WTC11 (cell line): ENCODE data around the gene ZNF232. TPM values are rescaled to one million over a fixed set of nuclear protein-coding genes. Genes with fewer than 3 reads are reported as not detected.
A peak's percentile ranks its signal among the peaks of the same experiment; 100 is the strongest.

Experiments used
- ATAC-seq: fragments of 200-7000 bp; cut with Tn5 transposase; 2 replicates; pipeline ENCODE4 v1.10.0; 2021; ENCODE audit warnings: mild to moderate bottlenecking, moderate library complexity
- CTCF ChIA-PET: fragments of 300-600 bp; sonication (Branson Sonifier 250); formaldehyde crosslinking; loops from one replicate; lab custom pipeline; 2021; ENCODE audit warnings: antibody characterized with exemption; lab: Charles Lee
- POLR2A ChIA-PET: fragments of 350-600 bp; sonication (Branson Sonifier 250); formaldehyde crosslinking; loops from one replicate; lab custom pipeline; 2021; ENCODE audit warnings: antibody characterized with exemption; lab: Charles Lee
- DNase-seq: peaks from one replicate; pipeline ENCODE4 v3.0.0; 2021; ENCODE audit warnings: low spot score
- H3K27ac Mint-ChIP-seq: 2 replicates; pipeline ENCODE4 v1.8.0; 2021; ENCODE audit warnings: mixed read lengths
- H3K27me3 Mint-ChIP-seq: 2 replicates; pipeline ENCODE4 v1.8.0; 2021; ENCODE audit warnings: low read depth, mild to moderate bottlenecking, moderate library complexity, mixed read lengths
- H3K36me3 Mint-ChIP-seq: 2 replicates; pipeline ENCODE4 v1.8.0; 2021; ENCODE audit warnings: mixed read lengths
- H3K4me1 Mint-ChIP-seq: 2 replicates; pipeline ENCODE4 v1.8.0; 2022; ENCODE audit warnings: mixed read lengths
- H3K4me3 Mint-ChIP-seq: 2 replicates; pipeline ENCODE4 v1.8.0; 2021; ENCODE audit warnings: mild to moderate bottlenecking, moderate library complexity, mixed read lengths
- H3K9me3 Mint-ChIP-seq: 2 replicates; pipeline ENCODE4 v1.8.0; 2021; ENCODE audit warnings: mixed read lengths
- ATF1 ChIP-seq: sonication (generic); formaldehyde crosslinking; IDR thresholded peaks from 2 replicates; pipeline ENCODE4 v1.8.1; 2023; ENCODE audit warnings: mild to moderate bottlenecking, moderate library complexity, missing genetic modification reagents
- ETV6 ChIP-seq: sonication (generic); formaldehyde crosslinking; IDR thresholded peaks from 2 replicates; pipeline ENCODE4 v1.8.1; 2022; ENCODE audit warnings: mild to moderate bottlenecking, missing genetic modification reagents
- FOXP1 ChIP-seq: sonication (generic); formaldehyde crosslinking; IDR thresholded peaks from 2 replicates; pipeline ENCODE4 v1.8.0; 2022; ENCODE audit warnings: missing genetic modification reagents, mild to moderate bottlenecking, moderate library complexity, borderline replicate concordance
- GRHL2 ChIP-seq: fragments of 250-450 bp; sonication (Bioruptor Pico); IDR thresholded peaks from 2 replicates; pipeline ENCODE4 v1.8.0; 2022; ENCODE audit warnings: mild to moderate bottlenecking, moderate library complexity; ENCODE audit not compliant: insufficient replicate concordance, severe bottlenecking
- HMGA2 ChIP-seq: fragments of 250-450 bp; sonication (Bioruptor Pico); IDR thresholded peaks from 2 replicates; pipeline ENCODE4 v1.4.0; 2021; ENCODE audit warnings: mild to moderate bottlenecking, moderate library complexity
- NFYB ChIP-seq: sonication (generic); formaldehyde crosslinking; conservative IDR thresholded peaks from 2 replicates; pipeline ENCODE4 v1.8.0; 2022; ENCODE audit warnings: low read depth, missing genetic modification reagents
- NR2C2 ChIP-seq: sonication (generic); formaldehyde crosslinking; IDR thresholded peaks from 2 replicates; pipeline ENCODE4 v1.8.0; 2022; ENCODE audit warnings: mild to moderate bottlenecking, missing genetic modification reagents
- PRRX2 ChIP-seq: fragments of 250-450 bp; sonication (Bioruptor Pico); IDR thresholded peaks from 2 replicates; pipeline ENCODE4 v1.8.0; 2021; ENCODE audit warnings: mild to moderate bottlenecking
- SOX15 ChIP-seq: fragments of 250-450 bp; sonication (Bioruptor Pico); IDR thresholded peaks from 2 replicates; pipeline ENCODE4 v1.9.0; 2021; ENCODE audit warnings: mild to moderate bottlenecking
- SP1 ChIP-seq: sonication (generic); formaldehyde crosslinking; conservative IDR thresholded peaks from 2 replicates; pipeline ENCODE4 v1.8.1; 2022; ENCODE audit warnings: missing genetic modification reagents
- TEAD1 ChIP-seq: sonication (generic); formaldehyde crosslinking; IDR thresholded peaks from 2 replicates; pipeline ENCODE4 v1.8.0; 2022; ENCODE audit warnings: mild to moderate bottlenecking, missing genetic modification reagents
- ZNF121 ChIP-seq: sonication (generic); formaldehyde crosslinking; IDR thresholded peaks from 2 replicates; pipeline ENCODE4 v1.8.0; 2023; ENCODE audit warnings: missing genetic modification reagents
- ZNF138 ChIP-seq: sonication (generic); formaldehyde crosslinking; conservative IDR thresholded peaks from 2 replicates; pipeline ENCODE4 v1.8.1; 2022; ENCODE audit warnings: mild to moderate bottlenecking, moderate library complexity, missing genetic modification reagents
- total RNA-seq: library from RNA; stranded (reverse); gene quantifications from 3 replicates; pipeline ENCODE4 v1.2.3, GENCODE V29; 2021
- TF ChIP-seq, protein P1 (sequence below): sonication (generic); formaldehyde crosslinking; IDR thresholded peaks from 2 replicates; pipeline ENCODE4 v1.8.1; 2023; ENCODE audit warnings: mild to moderate bottlenecking, missing genetic modification reagents, borderline replicate concordance
- TF ChIP-seq, protein P2 (sequence below): sonication (generic); formaldehyde crosslinking; conservative IDR thresholded peaks from 2 replicates; pipeline ENCODE4 v1.8.1; 2023; ENCODE audit warnings: mild to moderate bottlenecking, low read depth, missing genetic modification reagents, moderate library complexity
- TF ChIP-seq, protein P3 (sequence below): sonication (generic); formaldehyde crosslinking; IDR thresholded peaks from 2 replicates; pipeline ENCODE4 v1.8.0; 2022; ENCODE audit warnings: mild to moderate bottlenecking, missing genetic modification reagents
- TF ChIP-seq, protein P4 (sequence below): sonication (generic); formaldehyde crosslinking; IDR thresholded peaks from 2 replicates; pipeline ENCODE4 v1.8.1; 2022; ENCODE audit warnings: mild to moderate bottlenecking, missing genetic modification reagents, moderate library complexity, borderline replicate concordance
- TF ChIP-seq, protein P5 (sequence below): sonication (generic); formaldehyde crosslinking; IDR thresholded peaks from 2 replicates; pipeline ENCODE4 v1.8.1; 2023; ENCODE audit warnings: mild to moderate bottlenecking, moderate library complexity, missing genetic modification reagents
- TF ChIP-seq, protein P6 (sequence below): sonication (generic); formaldehyde crosslinking; IDR thresholded peaks from 2 replicates; pipeline ENCODE4 v1.8.1; 2022; ENCODE audit warnings: mild to moderate bottlenecking, moderate library complexity, missing genetic modification reagents
- TF ChIP-seq, protein P7 (sequence below): sonication (generic); formaldehyde crosslinking; IDR thresholded peaks from 2 replicates; pipeline ENCODE4 v1.8.1; 2023; ENCODE audit warnings: mild to moderate bottlenecking, missing genetic modification reagents, moderate library complexity

Gene ZNF232
- total RNA-seq, 1 experiment from 2014 or later: 21.7 TPM

DNA sequence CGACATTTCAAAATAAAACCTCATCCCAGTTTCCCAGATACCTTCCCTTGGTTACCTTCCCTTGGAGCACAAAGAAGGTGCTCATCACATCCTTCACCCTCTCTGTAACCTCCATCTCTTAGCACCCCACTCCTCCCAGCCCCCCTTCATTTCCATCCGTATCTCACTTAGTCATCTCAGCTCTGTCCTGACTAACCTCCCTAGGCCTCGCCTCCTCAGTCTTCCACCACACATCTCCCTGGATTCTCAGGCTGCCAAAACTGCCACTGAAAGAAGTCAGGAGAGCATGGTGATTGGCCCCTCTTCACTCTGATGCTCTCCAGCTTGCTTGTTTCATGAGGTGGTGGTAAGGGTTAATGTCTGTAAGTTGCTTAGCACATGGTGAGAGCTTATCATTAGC, 31.1 kb downstream of the ZNF232 start (continued):
- TF ChIP-seq, protein P1, sequence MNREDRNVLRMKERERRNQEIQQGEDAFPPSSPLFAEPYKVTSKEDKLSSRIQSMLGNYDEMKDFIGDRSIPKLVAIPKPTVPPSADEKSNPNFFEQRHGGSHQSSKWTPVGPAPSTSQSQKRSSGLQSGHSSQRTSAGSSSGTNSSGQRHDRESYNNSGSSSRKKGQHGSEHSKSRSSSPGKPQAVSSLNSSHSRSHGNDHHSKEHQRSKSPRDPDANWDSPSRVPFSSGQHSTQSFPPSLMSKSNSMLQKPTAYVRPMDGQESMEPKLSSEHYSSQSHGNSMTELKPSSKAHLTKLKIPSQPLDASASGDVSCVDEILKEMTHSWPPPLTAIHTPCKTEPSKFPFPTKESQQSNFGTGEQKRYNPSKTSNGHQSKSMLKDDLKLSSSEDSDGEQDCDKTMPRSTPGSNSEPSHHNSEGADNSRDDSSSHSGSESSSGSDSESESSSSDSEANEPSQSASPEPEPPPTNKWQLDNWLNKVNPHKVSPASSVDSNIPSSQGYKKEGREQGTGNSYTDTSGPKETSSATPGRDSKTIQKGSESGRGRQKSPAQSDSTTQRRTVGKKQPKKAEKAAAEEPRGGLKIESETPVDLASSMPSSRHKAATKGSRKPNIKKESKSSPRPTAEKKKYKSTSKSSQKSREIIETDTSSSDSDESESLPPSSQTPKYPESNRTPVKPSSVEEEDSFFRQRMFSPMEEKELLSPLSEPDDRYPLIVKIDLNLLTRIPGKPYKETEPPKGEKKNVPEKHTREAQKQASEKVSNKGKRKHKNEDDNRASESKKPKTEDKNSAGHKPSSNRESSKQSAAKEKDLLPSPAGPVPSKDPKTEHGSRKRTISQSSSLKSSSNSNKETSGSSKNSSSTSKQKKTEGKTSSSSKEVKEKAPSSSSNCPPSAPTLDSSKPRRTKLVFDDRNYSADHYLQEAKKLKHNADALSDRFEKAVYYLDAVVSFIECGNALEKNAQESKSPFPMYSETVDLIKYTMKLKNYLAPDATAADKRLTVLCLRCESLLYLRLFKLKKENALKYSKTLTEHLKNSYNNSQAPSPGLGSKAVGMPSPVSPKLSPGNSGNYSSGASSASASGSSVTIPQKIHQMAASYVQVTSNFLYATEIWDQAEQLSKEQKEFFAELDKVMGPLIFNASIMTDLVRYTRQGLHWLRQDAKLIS (CRISPR knock-in tag): no peak
- TF ChIP-seq, all 79 proteins: peak for 0

DNA sequence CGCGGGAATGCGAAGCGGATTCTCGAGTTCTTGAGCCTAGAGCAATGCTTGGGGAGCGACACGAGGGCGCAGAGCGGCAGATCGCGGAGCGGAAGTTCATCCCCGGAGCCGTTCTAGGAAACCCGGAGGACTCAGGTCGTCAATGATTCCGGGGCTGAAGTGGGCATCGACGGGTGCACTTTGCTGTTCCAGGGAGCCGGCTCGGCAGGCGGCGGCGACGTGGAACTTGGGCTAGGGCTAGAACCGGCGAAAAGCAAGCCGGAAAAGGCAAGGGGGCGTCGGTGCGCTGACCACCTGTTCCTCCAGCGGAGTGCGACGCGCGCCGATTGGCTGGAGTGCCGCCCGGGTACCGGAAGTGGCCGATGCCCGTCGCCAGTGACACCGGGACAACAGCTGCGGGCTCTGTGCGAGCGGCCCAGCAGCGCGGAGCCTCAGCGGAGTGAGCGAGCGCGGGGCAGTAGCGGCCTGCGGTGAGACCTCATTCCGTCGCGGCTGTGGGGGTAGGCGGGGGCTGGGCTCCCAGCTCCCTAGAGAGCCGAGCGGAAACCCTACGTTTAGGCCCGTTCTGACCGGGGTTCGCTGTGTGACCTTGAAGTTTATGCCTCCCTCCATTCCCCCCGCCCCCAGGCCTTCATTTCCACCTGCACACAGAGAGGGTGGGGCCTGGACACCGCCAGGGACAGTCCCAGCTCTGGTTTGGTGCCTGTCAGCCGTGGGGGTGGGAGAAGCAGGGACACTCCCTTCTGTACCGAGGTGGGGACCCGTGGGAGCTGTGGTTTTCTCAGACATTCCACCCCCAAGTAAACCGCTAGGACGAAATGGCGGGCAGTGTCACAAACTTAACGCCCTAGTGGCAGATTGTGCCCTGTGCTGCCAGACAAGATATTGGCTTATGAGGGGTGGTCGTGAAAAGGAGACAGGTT, 33.3 kb downstream of the ZNF232 start, which contains the start of gene ZFP3:
Gene ZFP3, plus strand, starts transcription at position 362 of the 923 bp plus-strand sequence. CDS start 13,038 bp downstream, outside the sequence.
- no peaks in the 10 kb centered on the region for H3K36me3 Mint-ChIP-seq
- DNase-seq (peak; percentile 58), ATAC-seq (peak; percentile 76)
- peak within 1 kb of the TSS; percentile 20; the same call in 1 of the 2 replicates for H3K27ac Mint-ChIP-seq
- peak within 1 kb of the TSS; percentile 63 for H3K4me3 Mint-ChIP-seq
- POLR2A ChIA-PET: interaction anchor here (0.6 to 1.0 kb wide), 3 partner anchors 8 to 1676 kb away, joined by 3 to 6 read pairs (median 4); no protein-coding TSS in a partner anchor
- H3K27me3 Mint-ChIP-seq: peaks cover 43% of the 10 kb centered on the region
- H3K9me3 Mint-ChIP-seq: peaks cover 4% of the 10 kb centered on the region; the same call in 1 of the 2 replicates
- peaks cover 15% of the 10 kb centered on the region for H3K4me1 Mint-ChIP-seq
- CTCF ChIA-PET: interaction anchor here (0.7 to 1.4 kb wide), 2 partner anchors 10 to 175 kb away, joined by 3 read pairs; partner anchors contain the start of gene CHRNE
- TF ChIP-seq, protein P2, sequence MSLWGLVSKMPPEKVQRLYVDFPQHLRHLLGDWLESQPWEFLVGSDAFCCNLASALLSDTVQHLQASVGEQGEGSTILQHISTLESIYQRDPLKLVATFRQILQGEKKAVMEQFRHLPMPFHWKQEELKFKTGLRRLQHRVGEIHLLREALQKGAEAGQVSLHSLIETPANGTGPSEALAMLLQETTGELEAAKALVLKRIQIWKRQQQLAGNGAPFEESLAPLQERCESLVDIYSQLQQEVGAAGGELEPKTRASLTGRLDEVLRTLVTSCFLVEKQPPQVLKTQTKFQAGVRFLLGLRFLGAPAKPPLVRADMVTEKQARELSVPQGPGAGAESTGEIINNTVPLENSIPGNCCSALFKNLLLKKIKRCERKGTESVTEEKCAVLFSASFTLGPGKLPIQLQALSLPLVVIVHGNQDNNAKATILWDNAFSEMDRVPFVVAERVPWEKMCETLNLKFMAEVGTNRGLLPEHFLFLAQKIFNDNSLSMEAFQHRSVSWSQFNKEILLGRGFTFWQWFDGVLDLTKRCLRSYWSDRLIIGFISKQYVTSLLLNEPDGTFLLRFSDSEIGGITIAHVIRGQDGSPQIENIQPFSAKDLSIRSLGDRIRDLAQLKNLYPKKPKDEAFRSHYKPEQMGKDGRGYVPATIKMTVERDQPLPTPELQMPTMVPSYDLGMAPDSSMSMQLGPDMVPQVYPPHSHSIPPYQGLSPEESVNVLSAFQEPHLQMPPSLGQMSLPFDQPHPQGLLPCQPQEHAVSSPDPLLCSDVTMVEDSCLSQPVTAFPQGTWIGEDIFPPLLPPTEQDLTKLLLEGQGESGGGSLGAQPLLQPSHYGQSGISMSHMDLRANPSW (CRISPR knock-in tag): no peak
- TF ChIP-seq SOX15 (CRISPR knock-in tag) (no peak), NR2C2 (CRISPR knock-in tag) (no peak), SP1 (CRISPR knock-in tag) (no peak), PRRX2 (CRISPR knock-in tag) (no peak), TEAD1 (CRISPR knock-in tag) (no peak), ZNF121 (no peak), ZNF138 (CRISPR knock-in tag) (no peak), NFYB (peak; percentile 61), GRHL2 (CRISPR knock-in tag) (no peak), HMGA2 (CRISPR knock-in tag) (no peak), FOXP1 (no peak), ETV6 (CRISPR knock-in tag) (no peak), ATF1 (CRISPR knock-in tag) (no peak)
- TF ChIP-seq, protein P3, sequence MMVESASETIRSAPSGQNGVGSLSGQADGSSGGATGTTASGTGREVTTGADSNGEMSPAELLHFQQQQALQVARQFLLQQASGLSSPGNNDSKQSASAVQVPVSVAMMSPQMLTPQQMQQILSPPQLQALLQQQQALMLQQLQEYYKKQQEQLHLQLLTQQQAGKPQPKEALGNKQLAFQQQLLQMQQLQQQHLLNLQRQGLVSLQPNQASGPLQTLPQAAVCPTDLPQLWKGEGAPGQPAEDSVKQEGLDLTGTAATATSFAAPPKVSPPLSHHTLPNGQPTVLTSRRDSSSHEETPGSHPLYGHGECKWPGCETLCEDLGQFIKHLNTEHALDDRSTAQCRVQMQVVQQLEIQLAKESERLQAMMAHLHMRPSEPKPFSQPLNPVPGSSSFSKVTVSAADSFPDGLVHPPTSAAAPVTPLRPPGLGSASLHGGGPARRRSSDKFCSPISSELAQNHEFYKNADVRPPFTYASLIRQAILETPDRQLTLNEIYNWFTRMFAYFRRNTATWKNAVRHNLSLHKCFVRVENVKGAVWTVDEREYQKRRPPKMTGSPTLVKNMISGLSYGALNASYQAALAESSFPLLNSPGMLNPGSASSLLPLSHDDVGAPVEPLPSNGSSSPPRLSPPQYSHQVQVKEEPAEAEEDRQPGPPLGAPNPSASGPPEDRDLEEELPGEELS (CRISPR knock-in tag): 0 out of 2 replicates have a peak, but pooled peaks have one; percentile 38
- TF ChIP-seq, protein P4, sequence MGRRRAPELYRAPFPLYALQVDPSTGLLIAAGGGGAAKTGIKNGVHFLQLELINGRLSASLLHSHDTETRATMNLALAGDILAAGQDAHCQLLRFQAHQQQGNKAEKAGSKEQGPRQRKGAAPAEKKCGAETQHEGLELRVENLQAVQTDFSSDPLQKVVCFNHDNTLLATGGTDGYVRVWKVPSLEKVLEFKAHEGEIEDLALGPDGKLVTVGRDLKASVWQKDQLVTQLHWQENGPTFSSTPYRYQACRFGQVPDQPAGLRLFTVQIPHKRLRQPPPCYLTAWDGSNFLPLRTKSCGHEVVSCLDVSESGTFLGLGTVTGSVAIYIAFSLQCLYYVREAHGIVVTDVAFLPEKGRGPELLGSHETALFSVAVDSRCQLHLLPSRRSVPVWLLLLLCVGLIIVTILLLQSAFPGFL (CRISPR knock-in tag): no peak
- TF ChIP-seq, protein P5, sequence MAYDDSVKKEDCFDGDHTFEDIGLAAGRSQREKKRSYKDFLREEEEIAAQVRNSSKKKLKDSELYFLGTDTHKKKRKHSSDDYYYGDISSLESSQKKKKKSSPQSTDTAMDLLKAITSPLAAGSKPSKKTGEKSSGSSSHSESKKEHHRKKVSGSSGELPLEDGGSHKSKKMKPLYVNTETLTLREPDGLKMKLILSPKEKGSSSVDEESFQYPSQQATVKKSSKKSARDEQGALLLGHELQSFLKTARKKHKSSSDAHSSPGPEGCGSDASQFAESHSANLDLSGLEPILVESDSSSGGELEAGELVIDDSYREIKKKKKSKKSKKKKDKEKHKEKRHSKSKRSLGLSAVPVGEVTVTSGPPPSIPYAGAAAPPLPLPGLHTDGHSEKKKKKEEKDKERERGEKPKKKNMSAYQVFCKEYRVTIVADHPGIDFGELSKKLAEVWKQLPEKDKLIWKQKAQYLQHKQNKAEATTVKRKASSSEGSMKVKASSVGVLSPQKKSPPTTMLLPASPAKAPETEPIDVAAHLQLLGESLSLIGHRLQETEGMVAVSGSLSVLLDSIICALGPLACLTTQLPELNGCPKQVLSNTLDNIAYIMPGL: no peak
- TF ChIP-seq, protein P6, sequence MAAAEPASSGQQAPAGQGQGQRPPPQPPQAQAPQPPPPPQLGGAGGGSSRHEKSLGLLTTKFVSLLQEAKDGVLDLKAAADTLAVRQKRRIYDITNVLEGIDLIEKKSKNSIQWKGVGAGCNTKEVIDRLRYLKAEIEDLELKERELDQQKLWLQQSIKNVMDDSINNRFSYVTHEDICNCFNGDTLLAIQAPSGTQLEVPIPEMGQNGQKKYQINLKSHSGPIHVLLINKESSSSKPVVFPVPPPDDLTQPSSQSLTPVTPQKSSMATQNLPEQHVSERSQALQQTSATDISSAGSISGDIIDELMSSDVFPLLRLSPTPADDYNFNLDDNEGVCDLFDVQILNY: no peak
- TF ChIP-seq, protein P7, sequence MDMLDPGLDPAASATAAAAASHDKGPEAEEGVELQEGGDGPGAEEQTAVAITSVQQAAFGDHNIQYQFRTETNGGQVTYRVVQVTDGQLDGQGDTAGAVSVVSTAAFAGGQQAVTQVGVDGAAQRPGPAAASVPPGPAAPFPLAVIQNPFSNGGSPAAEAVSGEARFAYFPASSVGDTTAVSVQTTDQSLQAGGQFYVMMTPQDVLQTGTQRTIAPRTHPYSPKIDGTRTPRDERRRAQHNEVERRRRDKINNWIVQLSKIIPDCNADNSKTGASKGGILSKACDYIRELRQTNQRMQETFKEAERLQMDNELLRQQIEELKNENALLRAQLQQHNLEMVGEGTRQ (CRISPR knock-in tag): peak; percentile 26; the same call in 1 of the 2 replicates
